Neutrophil (primary cell): ENCODE data around the gene RPS6KA2.

Experiments
- H3K27ac ChIP-seq: fragments of 200-600 bp; sonication (generic); 2 replicates; pipeline ENCODE4 v1.5.1; 2016; ENCODE audit warnings: mild to moderate bottlenecking, moderate library complexity
- H3K27me3 ChIP-seq: fragments of 200-600 bp; sonication (generic); 2 replicates; pipeline ENCODE4 v1.6.0; 2016; ENCODE audit warnings: mild to moderate bottlenecking
- H3K36me3 ChIP-seq: fragments of 200-600 bp; sonication (generic); 2 replicates; pipeline ENCODE4 v1.5.1; 2017
- H3K4me1 ChIP-seq, 2 experiments: fragments of 200-600 bp in 1 of 2; sonication (generic) in 1 of 2; 1 replicate in 1 of 2; 2 replicates in 1 of 2; pipeline versions ENCODE4 v1.5.1 to v1.6.1; 2013 to 2016; ENCODE audit warnings: low read depth in 1 of 2, low read length in 1 of 2, mild to moderate bottlenecking in 1 of 2, moderate library complexity in 1 of 2; ENCODE audit not compliant: control insufficient read depth in 1 of 2, insufficient read depth in 1 of 2
- H3K4me3 ChIP-seq, 2 experiments: fragments of 200-600 bp in 1 of 2; sonication (generic) in 1 of 2; 1 replicate in 1 of 2; 2 replicates in 1 of 2; pipeline ENCODE4 v1.5.1; 2013 to 2016; ENCODE audit warnings: low read depth in 1 of 2, low read length in 1 of 2, mild to moderate bottlenecking in 1 of 2, moderate library complexity in 1 of 2
- H3K9me3 ChIP-seq: fragments of 200-600 bp; sonication (generic); 2 replicates; pipeline ENCODE4 v1.5.1; 2016
- TF ChIP-seq, protein P1 (sequence below): fragments of 200-600 bp; sonication (generic); IDR thresholded peaks from 2 replicates; pipeline ENCODE4 v1.5.1; 2016; ENCODE audit warnings: antibody characterized with exemption

RPS6KA2 gene

DNA sequence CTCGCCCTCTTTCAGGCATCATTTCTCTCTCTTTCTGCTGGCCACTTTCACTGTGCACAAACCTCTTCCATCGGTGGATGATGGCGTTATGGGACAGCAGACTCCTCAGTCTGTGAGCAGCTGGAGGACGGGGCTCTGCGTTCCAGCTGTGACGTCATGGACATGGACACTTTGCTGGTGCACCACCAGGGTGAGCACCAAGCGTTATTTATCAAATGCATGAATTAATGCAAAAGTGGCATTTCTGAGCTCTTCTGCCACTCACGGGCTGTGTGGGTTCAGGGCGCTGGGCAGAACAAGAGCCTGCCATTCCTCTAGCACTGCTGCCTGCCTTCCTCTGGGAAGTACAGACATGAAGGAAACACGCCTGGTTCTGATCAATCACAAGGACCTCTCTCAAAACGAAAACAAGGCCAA is 161.4 kb downstream of the RPS6KA2 start:
- no peak overlapping the region for H3K4me3 ChIP-seq
- no peaks in the 10 kb centered on the region for H3K9me3 ChIP-seq
- H3K27ac ChIP-seq, result no peak overlapping the region
- H3K36me3 ChIP-seq, result peaks cover 93% of the 10 kb centered on the region
- no peaks in the 10 kb centered on the region for H3K4me1 ChIP-seq
- no peaks in the 10 kb centered on the region for H3K27me3 ChIP-seq
- TF ChIP-seq, protein P1, sequence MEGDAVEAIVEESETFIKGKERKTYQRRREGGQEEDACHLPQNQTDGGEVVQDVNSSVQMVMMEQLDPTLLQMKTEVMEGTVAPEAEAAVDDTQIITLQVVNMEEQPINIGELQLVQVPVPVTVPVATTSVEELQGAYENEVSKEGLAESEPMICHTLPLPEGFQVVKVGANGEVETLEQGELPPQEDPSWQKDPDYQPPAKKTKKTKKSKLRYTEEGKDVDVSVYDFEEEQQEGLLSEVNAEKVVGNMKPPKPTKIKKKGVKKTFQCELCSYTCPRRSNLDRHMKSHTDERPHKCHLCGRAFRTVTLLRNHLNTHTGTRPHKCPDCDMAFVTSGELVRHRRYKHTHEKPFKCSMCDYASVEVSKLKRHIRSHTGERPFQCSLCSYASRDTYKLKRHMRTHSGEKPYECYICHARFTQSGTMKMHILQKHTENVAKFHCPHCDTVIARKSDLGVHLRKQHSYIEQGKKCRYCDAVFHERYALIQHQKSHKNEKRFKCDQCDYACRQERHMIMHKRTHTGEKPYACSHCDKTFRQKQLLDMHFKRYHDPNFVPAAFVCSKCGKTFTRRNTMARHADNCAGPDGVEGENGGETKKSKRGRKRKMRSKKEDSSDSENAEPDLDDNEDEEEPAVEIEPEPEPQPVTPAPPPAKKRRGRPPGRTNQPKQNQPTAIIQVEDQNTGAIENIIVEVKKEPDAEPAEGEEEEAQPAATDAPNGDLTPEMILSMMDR, result no peak

DNA sequence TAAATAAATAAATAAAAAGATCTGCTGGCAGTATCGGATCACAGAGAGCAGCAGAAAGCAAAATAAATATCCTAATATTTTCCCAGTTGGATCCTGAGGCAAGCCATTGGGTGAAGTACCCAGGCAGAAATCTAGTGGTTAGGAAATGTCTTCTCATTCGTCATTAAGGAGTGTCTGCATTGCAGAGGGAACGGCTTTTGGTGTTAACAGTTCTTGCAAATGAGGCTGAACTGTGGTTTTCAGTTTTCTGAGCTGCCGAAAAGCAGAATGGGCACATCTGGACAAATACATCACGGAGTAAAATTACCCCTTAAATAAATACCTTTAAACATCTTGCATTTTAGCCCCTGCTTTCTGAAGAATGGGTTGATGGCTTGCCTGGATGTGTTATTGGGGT is 162.1 kb downstream of the RPS6KA2 start:
- TF ChIP-seq, protein P1, result no peak
- Histone ChIP-seq H3K36me3 (peaks cover 93% of the 10 kb centered on the region), H3K27me3 (no peaks in the 10 kb centered on the region), H3K9me3 (no peaks in the 10 kb centered on the region), H3K4me3 (no peak overlapping the region), H3K4me1 (no peaks in the 10 kb centered on the region), H3K27ac (no peak overlapping the region)

DNA sequence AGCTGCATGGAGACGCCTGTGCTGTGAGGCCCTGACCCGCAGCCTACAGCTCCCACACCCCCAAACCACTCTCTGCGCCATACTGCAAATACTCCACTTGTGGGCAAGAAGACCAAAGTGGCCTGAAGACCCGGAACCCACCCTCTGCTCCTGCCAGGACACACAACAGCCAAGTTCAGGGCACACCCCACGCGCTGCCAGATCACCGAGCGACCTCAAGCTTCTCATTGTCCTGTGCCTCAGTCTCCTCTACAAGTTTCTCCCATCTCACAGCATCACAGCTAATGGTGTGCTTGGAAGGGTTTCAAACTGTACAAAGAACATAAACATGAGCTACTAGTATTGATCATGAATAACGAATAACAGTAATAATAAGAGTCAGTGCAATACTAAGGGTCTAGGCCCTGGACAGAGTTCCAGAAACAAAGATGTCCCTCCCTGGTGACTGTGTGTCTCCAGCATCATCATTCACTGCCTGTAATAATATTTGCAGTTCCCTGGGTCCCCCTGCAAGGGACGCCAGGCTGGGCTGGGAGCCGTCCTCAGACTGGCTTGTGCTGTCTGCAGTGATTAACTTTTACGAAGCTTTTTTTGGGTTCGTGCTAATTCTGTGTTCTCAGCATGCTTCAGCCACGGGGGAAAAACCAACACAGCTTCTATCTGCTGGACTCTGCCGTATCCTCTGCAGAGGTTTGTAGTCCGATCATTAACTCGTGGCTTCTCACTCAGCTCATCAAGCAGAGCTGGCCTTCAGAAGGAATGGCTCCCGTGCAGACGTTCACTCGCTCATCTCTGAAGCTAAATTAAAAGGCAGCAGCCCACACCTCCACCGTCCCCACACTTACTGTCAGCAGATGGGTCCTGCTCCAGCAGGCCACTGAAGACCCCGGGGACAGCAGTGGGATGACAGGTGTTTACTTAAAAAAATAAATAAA is 162.7 kb downstream of the RPS6KA2 start:
- Histone ChIP-seq H3K36me3 (peaks cover 92% of the 10 kb centered on the region), H3K27me3 (no peaks in the 10 kb centered on the region), H3K9me3 (no peaks in the 10 kb centered on the region), H3K27ac (no peak overlapping the region), H3K4me3 (no peak overlapping the region), H3K4me1 (no peaks in the 10 kb centered on the region)
- TF ChIP-seq, protein P1, result no peak

DNA sequence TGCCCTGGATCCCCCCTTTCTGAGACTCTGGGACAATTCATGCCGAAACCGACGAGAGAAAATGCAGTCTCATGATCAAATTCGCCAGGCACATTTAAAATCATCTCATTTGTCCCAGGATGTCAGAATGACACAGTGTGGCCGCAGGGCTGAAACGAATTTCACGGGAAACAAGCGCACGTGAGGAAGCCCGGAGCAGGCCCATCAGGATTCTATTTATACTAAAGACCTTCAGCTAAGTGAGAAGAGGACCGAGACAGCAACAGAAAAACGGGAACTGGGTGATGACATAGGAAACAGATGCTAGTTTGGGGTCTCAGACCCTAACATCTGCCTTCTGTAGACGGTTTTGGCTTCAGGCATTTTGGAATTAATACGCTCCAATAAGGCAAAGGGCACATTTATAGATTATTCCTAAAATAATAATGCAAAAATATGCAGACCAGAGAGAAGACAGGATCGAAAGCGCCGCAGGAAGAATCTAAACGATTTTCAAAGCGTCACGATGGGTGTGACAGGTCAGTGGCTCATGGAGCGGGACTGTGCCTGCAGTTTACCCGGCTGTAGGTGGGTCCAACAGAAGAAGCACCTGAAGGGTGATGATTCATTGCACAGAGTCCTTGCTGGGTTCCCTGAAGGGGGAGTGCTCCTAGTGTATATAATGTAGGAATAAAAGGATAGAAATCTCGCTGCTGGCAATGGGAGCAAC is 163.5 kb downstream of the RPS6KA2 start:
- Histone ChIP-seq H3K36me3 (peaks cover 92% of the 10 kb centered on the region), H3K27me3 (no peaks in the 10 kb centered on the region), H3K4me1 (no peaks in the 10 kb centered on the region), H3K4me3 (no peak overlapping the region), H3K9me3 (no peaks in the 10 kb centered on the region), H3K27ac (no peak overlapping the region)
- TF ChIP-seq, protein P1, result no peak

DNA sequence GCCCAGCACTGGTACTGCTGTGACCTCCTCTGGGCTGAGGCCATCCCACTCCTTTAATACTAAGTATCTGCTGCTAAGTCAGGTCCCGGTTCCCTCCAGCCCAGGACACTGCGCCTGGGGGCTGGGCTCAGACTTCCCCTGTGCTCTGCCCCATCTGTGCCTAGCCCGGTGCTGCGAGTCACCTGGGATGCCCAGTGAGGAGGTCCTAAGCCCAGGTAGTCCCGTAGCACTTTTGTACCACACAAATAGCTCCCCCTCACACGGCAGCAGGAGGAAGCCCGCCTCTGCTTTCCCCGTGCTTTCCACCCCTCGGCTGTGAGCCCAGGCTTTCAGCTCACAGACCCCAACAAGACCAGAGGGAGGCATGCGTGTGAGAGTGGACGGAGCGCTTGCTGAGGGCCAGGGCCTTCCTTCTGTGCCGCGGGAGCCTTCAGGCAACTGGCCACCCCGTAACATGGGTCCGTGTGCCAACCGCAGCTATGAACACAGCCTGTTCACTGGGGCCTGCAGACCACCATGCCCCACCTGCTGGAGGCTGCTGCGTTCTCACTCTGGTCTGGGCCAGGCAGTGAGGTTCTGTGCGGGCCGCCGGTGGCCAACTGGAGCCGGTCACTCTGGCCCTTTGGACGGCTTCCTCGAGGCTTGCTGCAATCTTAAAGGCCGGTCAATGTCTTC is 164.5 kb downstream of the RPS6KA2 start:
- Histone ChIP-seq H3K9me3 (no peaks in the 10 kb centered on the region), H3K27ac (no peak overlapping the region), H3K27me3 (no peaks in the 10 kb centered on the region), H3K4me1 (no peaks in the 10 kb centered on the region), H3K36me3 (peaks cover 92% of the 10 kb centered on the region), H3K4me3 (no peak overlapping the region)
- TF ChIP-seq, protein P1, result no peak
